Measurements from ENCODE around the gene ATP13A3. TPM values are rescaled to one million over a fixed set of nuclear protein-coding genes. Genes with fewer than 3 reads are reported as not detected.

The ATP13A3 gene
- total and polyA plus RNA-seq, 12 donors: 17.6 to 111 (median 63.3) TPM

- Histone ChIP-seq H3K36me3 (replicated peaks in 1 of 2) (no peaks in the 10 kb centered on the region), H3K4me3 (no peak overlapping the region), H3K4me1 (replicated peaks in 1 of 2) (no peaks in the 10 kb centered on the region), H3K9me3 (replicated peaks in 1 of 3) (no peaks in the 10 kb centered on the region), H3K27me3 (no peaks in the 10 kb centered on the region), H3K27ac (no peak overlapping the region)
- intact Hi-C loops (cut with DNase I): no loop called here
- 78 to 82% (median 80%) methylated on average over 11 of the region's 11 CpGs for WGBS, 4 donors
- DNase-seq: no peak
- no peak for TF ChIP-seq CTCF (IDR thresholded peaks at IDR 0.05)
- TF ChIP-seq POLR2A (IDR thresholded peaks at IDR 0.05): no peak
Observed at GRCh38 chr3:194357681-194358080, 129.1 kb downstream of the ATP13A3 start.

DNA sequence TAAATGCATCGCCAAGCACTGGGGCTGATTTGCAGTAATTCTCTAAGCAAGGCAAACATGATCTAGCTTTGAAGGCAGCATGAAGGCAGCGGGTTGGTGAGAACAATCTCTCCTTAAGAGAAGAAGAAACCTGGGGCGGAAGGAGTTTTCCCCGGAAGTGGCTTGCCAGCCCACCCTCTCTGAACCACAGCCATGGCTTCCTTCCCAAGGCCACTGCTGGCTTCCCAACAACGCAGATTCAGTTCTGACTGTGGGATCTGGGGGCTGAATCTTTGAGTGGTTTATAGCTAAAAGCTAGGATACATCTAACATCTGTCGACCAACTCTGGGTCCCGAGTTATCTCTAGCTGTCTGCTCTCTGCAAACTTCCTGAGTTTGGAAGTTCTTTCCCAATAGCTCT is 131.4 kb downstream of the ATP13A3 start:
- 53 to 59% (median 57%) methylated on average over 7 of the region's 7 CpGs for WGBS, 4 donors
- no peak for DNase-seq

DNA sequence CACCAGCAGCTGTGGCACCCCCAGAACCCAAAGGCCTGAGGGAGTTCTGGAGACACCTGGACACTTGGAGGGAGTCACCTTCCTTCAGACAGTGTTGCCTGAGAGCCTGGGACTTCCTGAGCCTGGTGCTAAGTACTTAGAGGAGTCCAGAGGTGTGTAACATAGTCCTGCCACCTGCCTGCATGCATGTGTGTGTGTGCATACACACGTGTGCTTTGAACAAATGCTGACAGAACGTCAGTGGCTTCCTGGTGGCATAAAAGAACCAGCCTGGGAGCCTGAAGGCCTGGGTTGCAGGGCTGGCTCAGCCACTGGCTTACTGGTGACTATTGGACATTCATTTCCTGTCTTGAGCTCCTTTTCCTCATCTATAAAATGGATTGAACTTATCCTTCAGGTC is 132.5 kb downstream of the ATP13A3 start:
- DNase-seq: no peak
- WGBS, 4 donors: 78 to 95% (median 82%) methylated on average over 2 of the region's 2 CpGs
- Histone ChIP-seq H3K27me3 (no peaks in the 10 kb centered on the region), H3K36me3 (replicated peaks in 1 of 2) (no peaks in the 10 kb centered on the region), H3K27ac (no peak overlapping the region), H3K4me3 (no peak overlapping the region), H3K4me1 (replicated peaks in 1 of 2) (no peaks in the 10 kb centered on the region), H3K9me3 (replicated peaks in 1 of 3) (no peaks in the 10 kb centered on the region)
- no peak for TF ChIP-seq POLR2A (IDR thresholded peaks at IDR 0.05)
- no peak for TF ChIP-seq CTCF (IDR thresholded peaks at IDR 0.05)
- intact Hi-C loops (cut with DNase I): no loop called here

More for the DNA sequence above, 131.4 kb downstream of the ATP13A3 start:
- Histone ChIP-seq H3K27me3 (no peaks in the 10 kb centered on the region), H3K9me3 (replicated peaks in 1 of 3) (no peaks in the 10 kb centered on the region), H3K36me3 (replicated peaks in 1 of 2) (no peaks in the 10 kb centered on the region), H3K4me3 (no peak overlapping the region), H3K4me1 (replicated peaks in 1 of 2) (no peaks in the 10 kb centered on the region), H3K27ac (no peak overlapping the region)
- intact Hi-C loops (cut with DNase I): no loop called here
- TF ChIP-seq CTCF (IDR thresholded peaks at IDR 0.05) (no peak), POLR2A (IDR thresholded peaks at IDR 0.05) (no peak)

Small RNAs within 50 kb of the gene (small RNA-seq; reads per million reads assigned to genes)
- gene AC108676.2 (0 reads per million in 2 donors), gene RNU6-1101P (0 reads per million in 2 donors)

Other genes with a start within 250 kb of the ATP13A3 start
- gene CPN2, start 135.7 kb downstream of the ATP13A3 start, total RNA-seq: 10 to 100 TPM in 1 of 9 donors, 1 to 10 TPM in 6, under 1 TPM in 2; 0.38 to 14.3 (median 4.1) TPM
- 1 to 10 TPM in 2 of 3 donors, under 1 TPM in 1; 0.32 to 4.0 (median 1.1) TPM for gene CPN2, start 135.7 kb downstream of the ATP13A3 start, polyA plus RNA-seq
- under 1 TPM in 7 of 9 donors, not detected in 2; 0.06 to 0.31 (median 0.14) TPM for gene LRRC15, start 117.3 kb downstream of the ATP13A3 start, total RNA-seq
- under 1 TPM; 0.05 to 0.13 (median 0.08) TPM for gene LRRC15, start 117.3 kb downstream of the ATP13A3 start, polyA plus RNA-seq
- gene GP5, start 87.7 kb downstream of the ATP13A3 start, total RNA-seq: under 1 TPM in 3 of 9 donors, not detected in 6; 0.08 to 0.28 (median 0.11) TPM
- not detected for gene GP5, start 87.7 kb downstream of the ATP13A3 start, polyA plus RNA-seq
- 1 to 10 TPM; 3.1 to 9.5 (median 7.2) TPM for gene TMEM44, start 146.4 kb upstream of the ATP13A3 start, total RNA-seq
- 10 to 100 TPM in 2 of 3 donors, 1 to 10 TPM in 1; 1.3 to 20.4 (median 15.6) TPM for gene TMEM44, start 146.4 kb upstream of the ATP13A3 start, polyA plus RNA-seq
- 10 to 100 TPM; 12.5 to 56.0 (median 21.8) TPM for gene LSG1, start 185.2 kb upstream of the ATP13A3 start, total RNA-seq
- gene LSG1, start 185.2 kb upstream of the ATP13A3 start, polyA plus RNA-seq: 10 to 100 TPM; 16.2 to 46.1 (median 31.6) TPM
- 10 to 100 TPM in 4 of 9 donors, 1 to 10 TPM in 5; 2.1 to 18.7 (median 7.9) TPM for gene FAM43A, start 198.9 kb upstream of the ATP13A3 start, total RNA-seq
- 1 to 10 TPM in 2 of 3 donors, under 1 TPM in 1; 0.99 to 8.3 (median 6.4) TPM for gene FAM43A, start 198.9 kb upstream of the ATP13A3 start, polyA plus RNA-seq